CD4-positive, alpha-beta T cell treated with Interleukin-1 beta for 1 hour (primary cell): ENCODE measurements around the gene LYVE1.

Experiments
- DNase-seq, 2 donors: peaks; one replicate each; pipeline ENCODE4 v3.0.0-alpha.2; 2020 to 2022

The LYVE1 gene

GRCh38 chr11:10551845-10552352 lies 16.6 kb downstream of the LYVE1 start:
- DNase-seq, result no peak

- no peak for DNase-seq
Observed at GRCh38 chr11:10551290-10551592, 17.2 kb downstream of the LYVE1 start.

- no peak for DNase-seq
Observed at GRCh38 chr11:10550503-10551289, 17.8 kb downstream of the LYVE1 start.

- DNase-seq, result peak in 1 of 2 donors; percentile 57
Observed at GRCh38 chr11:10544491-10545465, 23.7 kb downstream of the LYVE1 start.

- no peak for DNase-seq
Observed at GRCh38 chr11:10543782-10544181, 24.7 kb downstream of the LYVE1 start.

GRCh38 chr11:10542776-10543175 lies 25.7 kb downstream of the LYVE1 start:
- DNase-seq, result no peak

- DNase-seq, result no peak
Observed at GRCh38 chr11:10541561-10541930, 26.9 kb downstream of the LYVE1 start.

- peak; percentile 92 to 93 for DNase-seq
Observed at GRCh38 chr11:10540915-10541560, 27.4 kb downstream of the LYVE1 start, which contains the start of gene RNF141. Gene RNF141, minus strand, starts transcription at chr11:10541187. Its CDS starts 7,029 bp downstream, at chr11:10534158.

GRCh38 chr11:10540546-10540914 lies 27.9 kb downstream of the LYVE1 start:
- peak in 1 of 2 donors; percentile 2 for DNase-seq

- DNase-seq, result no peak
Observed at GRCh38 chr11:10539339-10539738, 29.1 kb downstream of the LYVE1 start.

GRCh38 chr11:10538924-10539323 lies 29.5 kb downstream of the LYVE1 start:
- no peak for DNase-seq

- DNase-seq, result no peak
Observed at GRCh38 chr11:10537600-10537999, 30.9 kb downstream of the LYVE1 start.

- no peak for DNase-seq
Observed at GRCh38 chr11:10534316-10534715, 34.1 kb downstream of the LYVE1 start.

- DNase-seq, result no peak
Observed at GRCh38 chr11:10533323-10533722, 35.1 kb downstream of the LYVE1 start.

- DNase-seq, result no peak
Observed at GRCh38 chr11:10532526-10532925, 35.9 kb downstream of the LYVE1 start.

GRCh38 chr11:10529279-10529678 lies 39.2 kb downstream of the LYVE1 start:
- no peak for DNase-seq

- DNase-seq, result no peak
Observed at GRCh38 chr11:10528121-10528520, 40.3 kb downstream of the LYVE1 start.

- no peak for DNase-seq
Observed at GRCh38 chr11:10526974-10527918, 41.2 kb downstream of the LYVE1 start.

- no peak for DNase-seq
Observed at GRCh38 chr11:10524471-10524870, 44.0 kb downstream of the LYVE1 start.

- DNase-seq, result no peak
Observed at GRCh38 chr11:10522921-10523320, 45.5 kb downstream of the LYVE1 start.

- DNase-seq, result no peak
Observed at GRCh38 chr11:10522276-10522675, 46.2 kb downstream of the LYVE1 start.

- no peak for DNase-seq
Observed at GRCh38 chr11:10520562-10520961, 47.9 kb downstream of the LYVE1 start.
